ENCODE results near the gene NPR2.

NPR2 gene

DNA sequence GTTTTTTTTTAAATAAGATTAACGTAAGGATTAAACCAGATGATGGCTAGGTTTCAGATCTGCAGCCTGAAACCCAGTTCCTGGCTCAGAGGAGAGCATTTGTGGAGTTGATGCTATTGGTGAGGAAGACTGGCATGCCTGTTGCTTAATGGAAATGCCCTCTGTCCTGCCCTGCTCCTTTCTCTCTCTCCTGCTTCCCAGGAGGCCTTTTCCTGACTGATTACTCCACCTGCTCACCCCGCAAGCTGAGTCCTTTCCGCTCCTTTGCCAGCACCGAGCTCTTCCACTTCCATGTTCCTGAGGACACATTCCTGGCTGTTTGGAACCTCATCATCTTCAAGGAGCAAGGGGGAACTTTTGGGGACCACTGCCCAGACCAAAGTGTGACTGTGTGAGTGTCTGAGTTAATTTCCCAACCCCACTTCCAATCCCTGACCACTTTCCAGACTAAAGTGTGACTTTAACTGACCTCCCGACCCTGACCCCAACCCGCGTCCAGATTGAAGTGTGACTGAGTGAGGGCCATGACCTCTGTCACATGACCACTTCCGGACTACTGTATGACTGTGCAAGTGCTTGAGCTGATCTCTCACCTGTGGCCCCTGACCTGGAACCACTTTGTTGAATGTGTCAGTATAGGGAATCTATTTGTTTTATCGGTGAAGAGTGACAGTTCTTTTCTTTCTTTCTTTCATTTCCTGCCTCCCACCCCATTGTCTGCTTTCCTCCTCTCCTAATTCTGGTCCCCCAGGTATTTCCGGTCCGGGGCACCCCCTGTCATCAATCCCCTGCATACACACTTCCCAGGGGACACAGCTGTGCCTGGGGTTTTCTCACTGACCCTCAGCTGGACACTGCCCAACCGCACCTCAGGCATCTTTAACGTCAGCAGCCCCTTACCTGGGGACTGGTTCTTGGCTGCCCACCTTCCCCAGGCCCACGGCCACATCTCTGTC is 43.1 kb downstream of the NPR2 start:
- no peak for DNase-seq

DNA sequence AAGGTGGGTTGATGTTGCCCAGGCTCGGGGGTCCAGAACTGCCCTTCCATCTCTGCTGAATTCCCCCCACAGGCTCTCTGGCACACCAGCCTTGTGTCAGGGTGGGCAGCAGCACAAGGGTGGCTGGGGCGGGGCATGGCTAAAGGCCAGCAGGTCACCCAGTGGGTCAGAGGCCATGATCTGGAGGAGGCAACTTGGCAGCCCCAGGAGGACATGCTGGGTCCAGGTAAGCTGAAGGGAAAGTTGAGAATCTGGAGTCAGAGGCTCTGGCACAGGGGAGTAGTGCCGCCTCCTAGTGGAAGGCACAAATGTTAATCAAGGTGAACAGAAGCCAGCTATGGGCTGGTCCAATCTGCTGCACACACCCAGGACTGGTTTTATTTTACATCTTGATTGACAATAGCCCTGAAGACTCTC is 43.8 kb downstream of the NPR2 start:
- no peak for DNase-seq

DNA sequence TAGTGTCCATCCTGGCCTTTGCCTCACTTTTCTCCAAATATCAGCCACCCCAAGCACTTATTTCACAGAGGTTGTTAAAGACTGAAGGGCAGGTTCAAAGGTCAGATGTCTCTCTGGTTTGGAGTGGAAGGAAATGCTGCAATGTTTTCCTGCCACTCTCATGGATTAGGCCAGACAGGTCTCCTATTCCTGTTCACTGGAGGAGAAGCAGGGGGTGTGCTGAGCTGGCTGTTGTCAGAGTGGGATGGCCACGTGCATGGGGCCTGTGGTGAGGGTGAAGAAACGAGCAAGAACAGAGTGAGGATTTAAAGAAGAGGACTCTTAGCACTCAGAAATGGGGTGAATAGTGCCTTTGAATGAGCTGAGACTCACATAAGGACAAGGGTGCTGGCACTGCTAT is 44.4 kb downstream of the NPR2 start:
- DNase-seq = no peak

DNA sequence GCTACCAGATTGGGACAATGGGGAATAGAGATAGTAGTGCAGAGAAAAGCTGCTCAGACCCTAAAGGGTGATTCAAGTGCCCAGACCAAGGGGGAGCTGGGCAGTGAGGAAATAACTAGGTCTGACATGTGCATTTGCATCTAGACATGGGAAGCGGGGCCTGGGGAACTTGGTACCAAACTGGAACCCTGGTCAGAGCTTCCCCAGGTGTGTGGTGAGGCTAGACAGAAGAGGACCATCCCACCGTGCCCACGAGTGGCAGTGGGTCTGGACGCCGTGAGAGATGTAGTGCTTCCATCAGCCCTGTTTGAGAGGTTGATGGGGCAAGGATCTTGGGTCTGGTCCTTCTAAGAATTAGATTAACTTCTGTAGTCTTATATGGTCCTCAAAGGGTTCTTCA is 45.2 kb downstream of the NPR2 start:
- no peak for DNase-seq

DNA sequence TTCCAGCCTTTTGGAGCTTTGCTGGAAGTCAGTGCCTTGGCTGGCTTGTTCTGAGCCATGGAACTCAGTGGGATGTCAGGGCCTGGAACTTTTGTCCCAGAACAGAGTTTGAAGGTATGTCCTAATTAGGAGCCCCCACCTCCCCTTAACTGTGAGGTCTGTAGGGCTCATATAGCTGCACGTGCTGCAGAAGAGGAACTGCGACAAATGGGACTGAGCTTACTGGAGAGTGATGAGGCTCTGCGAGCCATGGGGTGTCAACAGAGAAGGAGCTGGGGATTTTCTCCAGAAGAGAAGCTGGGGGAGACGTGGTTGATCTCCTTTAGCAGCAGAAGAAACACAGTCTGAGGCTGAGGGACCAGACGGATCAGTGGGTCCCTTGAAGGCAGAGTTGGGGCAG is 48.5 kb downstream of the NPR2 start:
- peak in 1 of 4 experiments; percentile 31 for DNase-seq

DNA sequence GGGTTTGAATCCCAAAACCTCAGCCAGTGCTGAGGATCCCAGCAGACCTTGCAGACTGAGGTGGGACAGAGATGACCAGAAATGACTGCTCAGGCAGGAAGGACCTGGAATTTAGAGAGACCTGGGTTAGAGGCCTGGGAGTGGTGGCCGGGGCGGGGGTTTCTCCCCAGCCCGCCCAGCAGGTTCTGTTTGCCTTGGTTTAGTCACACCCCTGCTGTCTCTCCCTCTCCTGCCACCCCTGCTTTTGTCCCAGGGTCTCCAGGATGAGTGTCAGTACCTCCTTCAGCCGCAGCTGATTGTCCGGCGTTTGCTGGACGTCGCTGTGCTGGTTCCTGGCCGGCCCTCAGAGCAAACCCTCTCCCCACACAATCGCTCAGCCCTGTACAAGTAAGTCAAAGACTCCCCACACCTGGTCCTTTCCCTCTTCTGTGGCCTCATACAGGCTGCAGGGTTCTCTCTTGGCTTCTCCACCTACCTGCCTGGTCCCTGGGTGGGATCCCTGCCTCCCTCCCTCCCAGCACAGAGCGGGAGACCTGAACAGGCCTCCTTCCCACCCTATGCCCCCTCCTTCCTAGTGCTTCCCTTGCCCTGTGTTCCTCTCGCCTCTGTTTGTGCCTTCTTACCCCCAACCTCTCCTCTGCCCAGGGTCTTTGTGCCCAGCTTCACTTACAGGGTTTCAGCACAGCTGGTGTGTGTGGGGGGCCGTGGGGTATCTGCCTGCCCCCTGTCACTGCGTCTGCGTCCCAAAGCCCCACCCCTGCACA is 49.7 kb downstream of the NPR2 start:
- no peak for DNase-seq

DNA sequence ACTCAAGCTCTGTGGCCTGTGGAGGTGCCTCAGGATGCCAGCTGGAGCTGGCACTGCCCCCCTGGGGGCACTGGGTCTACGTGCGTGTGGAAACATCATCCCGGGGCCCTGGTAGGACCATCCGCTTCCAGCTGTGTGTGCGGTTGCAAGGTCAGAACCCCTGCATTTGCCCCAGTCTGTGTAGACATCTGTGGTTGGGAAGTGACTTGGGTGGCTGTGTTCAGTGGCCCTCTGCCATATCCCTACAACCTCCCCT is 50.2 kb downstream of the NPR2 start:
- no peak for DNase-seq

DNA sequence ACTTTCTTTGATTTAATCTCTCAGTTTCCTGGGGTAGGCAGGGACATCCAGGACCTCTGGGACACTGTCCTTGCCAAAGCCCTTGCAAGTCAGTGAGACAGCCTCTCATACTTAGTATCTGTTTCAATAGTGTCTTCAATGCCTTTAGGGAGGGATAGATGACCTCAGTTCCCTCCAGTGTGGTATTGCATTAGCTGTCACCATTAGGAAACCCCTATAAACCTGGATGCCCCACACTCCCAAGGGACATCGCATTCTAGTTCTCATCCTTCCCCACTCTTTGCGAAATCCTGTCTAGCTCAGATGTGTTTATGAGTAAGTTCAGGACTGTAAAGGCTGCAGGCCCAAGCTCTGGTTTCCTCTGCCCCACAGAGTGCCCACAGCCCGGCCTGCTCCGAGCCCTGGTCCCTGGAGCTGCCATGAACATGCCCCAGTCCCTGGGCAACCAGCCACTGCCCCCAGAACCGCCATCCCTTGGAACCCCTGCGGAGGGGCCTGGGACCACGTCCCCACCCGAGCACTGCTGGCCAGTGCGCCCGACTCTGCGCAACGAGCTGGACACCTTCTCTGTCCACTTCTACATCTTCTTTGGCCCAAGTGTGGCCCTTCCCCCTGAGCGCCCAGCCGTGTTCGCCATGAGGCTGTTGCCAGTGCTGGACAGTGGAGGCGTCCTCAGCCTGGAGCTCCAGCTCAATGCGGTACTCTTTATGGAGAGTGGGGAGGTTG is 50.8 kb downstream of the NPR2 start:
- DNase-seq = no peak

DNA sequence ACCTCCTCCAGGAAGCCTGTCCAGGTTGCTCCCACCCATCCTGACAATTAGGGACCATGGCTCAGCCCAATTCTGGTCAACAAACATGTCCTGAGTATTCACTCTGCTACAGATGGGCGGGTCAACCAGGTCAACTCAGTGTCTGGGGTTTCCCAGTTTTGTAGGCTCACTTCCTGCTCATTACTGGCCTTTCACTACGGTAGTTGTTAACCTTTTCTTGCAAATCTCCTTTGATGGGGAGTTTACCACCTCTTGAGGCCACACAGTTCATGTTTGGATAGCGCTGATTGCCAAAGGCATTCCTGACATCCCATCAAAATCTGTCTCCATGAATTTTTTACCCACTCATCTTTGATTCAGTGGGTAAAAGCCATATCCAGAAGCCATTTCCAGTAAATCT is 51.4 kb downstream of the NPR2 start:
- peak in 3 of 4 experiments; percentile 42 to 56 (median 51) for DNase-seq

DNA sequence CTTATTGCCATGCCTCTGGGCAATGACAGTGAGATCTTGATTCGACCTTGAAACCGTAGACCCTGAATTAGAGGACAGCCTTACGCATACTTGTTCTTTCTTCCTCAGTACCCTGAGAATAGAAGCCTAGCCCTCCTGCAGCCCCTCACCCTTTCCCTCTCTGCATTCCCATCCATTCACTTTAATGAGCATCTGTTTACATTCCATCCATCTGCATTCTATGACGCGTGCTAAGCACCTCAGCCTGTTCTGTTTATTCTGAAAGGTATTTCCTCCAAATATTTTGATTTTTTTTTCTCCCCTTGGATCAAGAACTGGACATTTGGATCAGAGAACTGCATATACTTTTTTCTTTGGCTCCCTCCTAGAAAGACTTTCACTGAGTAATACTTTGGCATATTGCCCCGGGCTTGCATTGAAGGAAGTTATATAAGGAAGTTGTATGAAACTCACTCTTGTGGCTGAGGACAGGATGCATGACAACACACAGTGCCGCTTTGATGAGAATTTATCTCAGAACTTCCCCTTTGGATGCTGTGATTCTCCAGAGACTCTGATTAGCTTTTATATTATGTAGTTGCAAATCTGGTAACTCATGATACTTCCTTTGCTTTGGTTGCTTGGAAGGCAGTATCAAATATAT is 53.4 kb downstream of the NPR2 start:
- DNase-seq = peak; percentile 82 to 98 (median 94)

DNA sequence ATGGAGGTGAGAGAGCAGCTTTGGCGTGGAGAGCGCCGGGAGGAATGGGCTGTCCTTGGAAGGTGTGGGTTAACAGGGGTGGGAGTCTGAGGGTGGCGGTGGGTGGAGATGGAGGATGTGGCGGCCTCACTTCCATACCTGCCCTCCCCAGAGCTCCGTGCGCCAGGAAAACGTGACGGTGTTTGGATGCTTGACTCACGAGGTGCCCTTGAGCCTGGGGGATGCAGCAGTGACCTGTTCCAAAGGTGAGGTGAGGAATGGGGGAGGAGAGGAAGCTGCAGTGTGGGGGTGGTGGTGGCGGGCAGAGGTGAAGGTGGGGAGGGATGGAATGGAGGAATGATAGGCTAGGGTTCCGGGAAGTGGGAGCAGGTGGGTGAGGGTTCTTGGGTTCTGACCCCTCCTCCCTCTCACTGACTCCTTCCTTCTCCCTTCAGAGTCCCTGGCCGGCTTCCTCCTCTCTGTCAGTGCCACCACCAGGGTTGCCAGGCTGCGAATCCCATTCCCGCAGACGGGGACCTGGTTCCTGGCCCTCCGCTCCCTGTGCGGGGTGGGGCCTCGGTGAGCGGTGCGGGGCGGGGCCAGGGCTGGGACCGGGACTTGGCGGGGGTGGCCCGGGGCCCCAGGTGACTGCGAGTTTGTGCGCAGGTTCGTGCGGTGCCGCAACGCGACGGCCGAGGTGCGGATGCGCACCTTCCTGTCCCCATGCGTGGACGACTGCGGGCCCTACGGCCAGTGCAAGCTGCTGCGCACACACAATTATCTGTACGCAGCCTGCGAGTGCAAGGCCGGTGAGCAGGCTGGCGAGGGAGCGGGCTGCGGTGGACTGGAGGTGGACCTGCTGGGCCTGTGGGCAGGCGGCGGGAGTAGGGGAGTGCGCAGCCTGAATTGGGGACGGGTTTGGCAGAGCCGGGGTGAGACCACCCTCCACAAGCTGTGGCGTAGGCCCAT is 54.7 kb downstream of the NPR2 start:
- peak in 2 of 4 experiments; percentile 31 to 35 for DNase-seq

DNA sequence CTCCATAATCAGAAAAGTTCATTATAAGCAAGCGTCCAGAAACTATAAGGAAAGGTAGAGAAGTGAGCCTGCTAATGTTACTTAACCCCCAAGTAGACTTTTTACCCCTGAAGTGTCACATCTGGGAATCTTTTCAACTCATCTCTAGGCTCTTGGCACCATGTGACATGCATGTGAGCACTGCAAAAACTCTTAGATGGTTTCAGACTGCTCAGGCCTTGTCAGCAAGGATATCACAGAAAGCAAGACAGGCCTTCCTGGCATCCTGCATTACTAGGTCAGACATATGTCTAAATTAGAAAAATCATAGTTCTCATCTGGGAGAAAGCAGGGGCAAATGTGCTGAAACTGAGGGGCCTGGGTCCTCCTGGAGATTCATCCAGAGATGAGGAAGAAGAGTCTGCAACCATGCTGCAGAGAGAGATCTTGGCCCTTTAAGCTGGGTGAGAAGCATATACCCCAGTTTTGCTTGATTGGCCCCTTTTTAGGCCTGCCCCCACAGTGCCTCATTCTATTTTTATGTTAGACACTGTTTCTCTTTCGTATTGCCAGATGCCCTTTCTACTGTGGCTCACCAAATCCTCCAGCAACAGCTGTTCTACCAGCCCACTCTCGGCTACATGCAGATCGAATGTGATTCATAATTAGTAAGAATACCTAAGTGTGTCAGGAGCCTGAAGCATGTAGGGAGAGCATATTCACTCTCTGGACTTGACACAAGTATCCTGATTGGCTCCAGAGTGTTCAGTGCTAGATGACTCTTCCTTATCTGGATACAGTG is 56.6 kb downstream of the NPR2 start:
- no peak for DNase-seq

DNA sequence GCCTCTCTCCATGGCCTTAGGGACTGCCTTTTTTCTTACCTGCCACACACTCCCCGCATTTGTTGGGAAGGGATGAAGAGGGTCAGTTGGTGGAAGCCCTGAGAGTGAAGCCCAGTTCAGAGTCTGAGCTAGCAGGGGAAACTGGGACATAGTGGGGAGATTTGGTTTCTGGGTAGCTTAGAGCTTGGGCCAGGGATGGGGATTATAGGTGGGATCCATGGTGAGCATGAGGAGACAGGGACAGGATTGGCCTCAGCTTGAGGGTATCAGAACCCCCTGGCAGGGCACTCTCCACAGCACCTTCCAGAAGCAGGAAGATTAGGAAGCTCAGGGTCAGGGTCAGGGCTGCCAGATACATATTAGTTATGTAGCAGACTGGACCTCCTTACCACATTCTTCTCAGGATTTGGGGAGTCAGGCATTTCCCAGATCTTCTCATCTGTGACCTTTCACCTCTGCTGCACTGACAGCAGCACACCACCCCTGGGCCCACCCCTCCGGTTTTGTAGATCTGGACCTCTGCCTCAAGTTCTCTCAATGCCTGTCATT is 61.0 kb downstream of the NPR2 start:
- DNase-seq = no peak

DNA sequence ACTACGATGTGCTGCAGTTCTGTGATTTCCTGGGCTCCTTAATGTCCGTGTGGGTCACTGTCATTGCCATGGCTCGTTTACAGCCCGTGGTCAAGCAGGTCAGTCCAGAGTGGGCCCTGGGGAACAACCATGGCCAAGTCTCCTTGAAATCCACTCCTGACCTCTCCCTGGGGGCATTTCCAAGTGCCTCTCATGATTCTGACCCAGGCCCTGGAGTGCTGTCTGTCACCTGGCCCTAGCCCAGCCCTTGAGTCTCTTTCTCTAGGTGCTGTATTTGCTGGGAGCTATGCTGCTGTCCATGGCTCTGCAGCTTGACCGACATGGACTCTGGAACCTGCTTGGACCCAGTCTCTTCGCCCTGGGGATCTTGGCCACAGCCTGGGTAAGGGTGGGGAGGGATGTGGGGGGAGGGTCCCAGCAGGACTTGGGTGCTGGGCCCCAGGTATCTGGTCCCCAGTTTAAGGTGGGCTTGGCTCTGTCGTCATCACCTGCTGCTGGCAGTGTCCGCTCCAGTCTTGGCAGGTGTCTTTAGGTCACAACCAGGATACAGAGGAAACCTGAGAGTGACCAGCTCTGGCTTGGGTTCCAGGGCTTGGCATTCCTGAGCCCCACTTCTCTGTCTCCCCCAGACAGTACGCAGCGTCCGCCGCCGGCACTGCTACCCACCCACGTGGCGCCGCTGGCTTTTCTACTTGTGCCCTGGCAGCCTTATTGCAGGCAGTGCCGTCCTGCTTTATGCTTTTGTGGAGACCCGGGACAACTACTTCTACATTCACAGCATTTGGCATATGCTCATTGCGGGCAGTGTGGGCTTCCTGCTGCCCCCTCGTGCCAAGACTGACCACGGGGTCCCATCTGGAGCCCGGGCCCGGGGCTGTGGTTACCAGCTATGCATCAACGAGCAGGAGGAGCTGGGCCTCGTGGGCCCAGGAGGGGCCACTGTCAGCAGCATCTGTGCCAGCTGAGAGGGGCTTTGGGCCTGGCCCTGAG is 61.8 kb downstream of the NPR2 start:
- no peak for DNase-seq

DNA sequence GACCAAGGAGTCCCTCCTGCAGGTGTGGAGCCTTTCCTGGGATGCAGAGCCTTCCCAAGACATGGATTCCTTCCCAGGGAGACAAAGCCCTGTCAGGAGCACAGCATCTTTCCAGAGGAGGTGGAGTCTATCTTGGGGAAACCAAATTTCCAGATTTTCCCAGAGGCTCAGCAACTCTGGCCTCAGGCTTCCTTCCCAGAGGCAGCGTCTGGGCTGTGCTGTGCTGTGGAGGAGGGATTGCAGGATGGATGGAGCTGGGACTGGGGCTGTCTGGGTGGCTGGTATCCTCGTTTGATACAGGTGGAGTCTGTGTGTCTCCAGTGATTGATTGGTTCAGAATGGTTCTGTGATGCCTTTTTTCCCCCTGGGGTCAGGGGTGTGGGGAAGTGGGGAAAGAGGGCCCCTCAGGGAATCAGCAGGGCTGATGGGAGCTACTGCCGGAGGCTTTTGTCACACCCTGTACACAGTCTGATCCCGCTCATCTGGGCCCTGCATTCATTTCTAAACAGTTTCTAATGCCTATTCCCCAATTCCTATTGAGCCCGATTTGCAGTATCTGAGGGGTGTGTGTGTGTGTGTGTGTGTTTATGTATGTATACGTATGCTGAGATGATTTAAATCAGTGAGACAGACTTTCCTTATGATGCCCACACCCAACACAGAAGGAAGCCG is 62.8 kb downstream of the NPR2 start:
- DNase-seq = no peak

DNA sequence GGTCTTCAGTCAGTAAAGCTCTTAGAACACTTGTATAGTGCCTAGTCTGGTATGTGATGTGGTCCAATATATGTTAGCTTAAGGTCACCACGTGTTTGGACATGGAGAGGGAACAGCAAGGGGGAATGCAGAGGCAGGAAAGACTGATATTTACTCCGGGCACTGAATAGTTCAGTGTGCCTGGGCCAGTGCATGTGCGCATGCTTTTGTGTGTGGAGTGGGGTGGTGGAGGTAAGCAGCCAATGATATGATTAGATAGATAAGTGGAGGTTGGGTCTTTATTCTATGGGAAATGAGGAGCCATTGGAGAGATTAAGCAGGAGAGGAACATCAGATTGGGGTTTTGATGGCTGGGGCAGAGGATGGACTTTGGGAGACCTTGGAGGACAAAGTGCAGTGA is 64.8 kb downstream of the NPR2 start:
- no peak for DNase-seq

DNA sequence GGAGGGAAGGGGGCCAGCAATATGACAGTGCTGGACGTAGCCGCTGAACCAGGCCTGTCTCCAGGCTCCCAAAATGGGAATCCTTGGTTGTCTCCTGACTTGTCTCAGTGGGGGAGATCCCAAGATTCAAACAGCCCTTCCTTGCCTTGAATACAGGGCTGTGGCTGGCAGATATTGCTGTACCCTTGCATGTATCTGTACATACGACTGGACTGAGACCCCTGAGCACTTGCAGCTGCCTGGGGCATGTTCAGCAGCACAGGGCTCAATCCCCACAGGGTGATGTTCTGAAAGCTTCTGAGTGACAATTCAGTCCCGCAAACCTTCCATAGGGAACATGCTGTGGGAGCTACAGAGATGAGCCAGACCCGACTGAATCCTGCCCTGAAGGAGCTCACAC is 65.5 kb downstream of the NPR2 start:
- DNase-seq = peak in 1 of 4 experiments; percentile 1

DNA sequence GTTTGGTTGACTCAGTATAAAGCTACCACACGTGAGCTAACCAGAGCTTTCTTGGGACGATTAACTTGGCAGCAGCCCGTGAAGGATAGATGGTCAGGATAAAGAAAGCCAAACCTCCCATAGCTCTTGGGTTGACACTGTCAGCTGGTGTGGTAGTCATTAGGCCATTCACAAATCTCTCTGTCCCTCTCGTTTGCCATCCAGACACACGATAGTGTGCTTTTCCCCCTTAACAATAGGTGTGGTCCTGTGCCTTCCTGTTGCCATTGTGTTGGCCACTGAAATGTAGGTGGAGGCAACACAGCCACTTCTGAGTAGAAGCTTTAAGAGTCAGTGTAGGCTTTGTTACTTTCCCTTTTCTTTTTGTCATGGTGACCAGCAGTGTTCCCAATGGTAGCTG is 67.1 kb downstream of the NPR2 start:
- peak in 1 of 4 experiments; percentile 1 for DNase-seq

All from suppressor macrophage (primary cell).